HepG2 (cell line): ENCODE measurements around the gene EYA4. TPM values are rescaled to one million over a fixed set of nuclear protein-coding genes. Genes with fewer than 3 reads are reported as not detected.

ENCODE experiments used
- CCAR2 ChIP-seq: fragments of 200-400 bp; formaldehyde crosslinking; optimal IDR thresholded peaks from 2 replicates; pipeline ENCODE3; 2018; ENCODE audit warnings: low read depth, mild to moderate bottlenecking, low read length, moderate library complexity
- HMG20A ChIP-seq: IDR thresholded peaks from 2 replicates; pipeline ENCODE4 v1.6.1; 2016; ENCODE audit warnings: borderline replicate concordance
- ZBTB1 ChIP-seq: sonication (generic); formaldehyde crosslinking; IDR thresholded peaks from 2 replicates; pipeline ENCODE4 v1.4.0; 2020; ENCODE audit warnings: missing genetic modification reagents, borderline replicate concordance
- ZIK1 ChIP-seq: sonication (generic); formaldehyde crosslinking; IDR thresholded peaks from 2 replicates; pipeline ENCODE4 v1.5.0; 2020; ENCODE audit warnings: mild to moderate bottlenecking, low read depth, missing genetic modification reagents, borderline replicate concordance
- ZNF547 ChIP-seq: sonication (generic); formaldehyde crosslinking; IDR thresholded peaks from 2 replicates; pipeline ENCODE4 v1.5.1; 2020; ENCODE audit warnings: mild to moderate bottlenecking, missing genetic modification reagents
- ZNF577 ChIP-seq: sonication (generic); formaldehyde crosslinking; IDR thresholded peaks from 2 replicates; pipeline ENCODE4 v1.4.0; 2020; ENCODE audit warnings: mild to moderate bottlenecking, low read depth, missing genetic modification reagents, borderline replicate concordance
- polyA plus RNA-seq, 8 experiments: library from polyadenylated mRNA; depleted of rRNA in 3 of 8; stranded (reverse) in 7 of 8; unstranded in 1 of 8; fragments of >200 nt; fragmentation: Illumina TruSeq in 4 of 8; extraction: Trizol in 4 of 8; gene quantifications; 2 replicates each; pipeline versions ENCODE4 v1.2.1 to v1.2.3, GENCODE V29; 2011 to 2016; ENCODE audit warnings: low read depth in 4 of 8, missing spikeins in 1 of 8, mixed read lengths in 1 of 8; ENCODE audit not compliant: insufficient read depth in 1 of 8
- total RNA-seq, 5 experiments: library from RNA; depleted of rRNA; stranded (reverse); fragments of >200 nt; fragmentation: Illumina TruSeq; extraction: Trizol; gene quantifications; 2 replicates each; pipeline ENCODE4 v1.2.3, GENCODE V29; 2016; ENCODE audit warnings: low read depth in 1 of 5
- TF ChIP-seq, protein P1 (sequence below): sonication (generic); formaldehyde crosslinking; IDR thresholded peaks from 2 replicates; pipeline ENCODE4 v1.5.0; 2020; ENCODE audit warnings: mild to moderate bottlenecking, missing genetic modification reagents
- TF ChIP-seq, protein P2 (sequence below): IDR thresholded peaks from 2 replicates; pipeline ENCODE4 v1.6.1; 2016; ENCODE audit warnings: low read depth, control low read depth

The EYA4 gene
- total and polyA plus RNA-seq, 2 of the 13 experiments (the other 11 are each of a cell fraction or from before 2014, with no cell fraction given), result not detected

DNA sequence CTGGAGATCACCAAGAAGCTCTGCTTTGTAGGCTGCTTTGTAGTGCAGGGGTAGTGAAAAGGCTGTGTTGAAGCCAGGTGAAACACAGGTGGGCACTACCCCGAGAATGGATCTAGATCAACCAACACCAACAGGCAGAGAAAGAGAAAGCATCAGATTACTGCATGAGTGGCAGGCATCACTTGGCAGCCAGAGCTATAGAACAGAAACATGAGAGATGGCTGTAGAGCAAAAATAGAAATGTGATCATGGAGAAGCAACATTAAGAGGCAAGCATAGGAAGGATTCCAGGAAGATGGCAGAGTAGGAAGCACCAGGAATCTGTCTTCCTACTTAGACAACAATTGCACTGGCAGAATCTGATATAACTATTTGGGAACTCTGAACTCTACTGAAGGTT lies 336.7 kb downstream of the EYA4 start (continued):
- TF ChIP-seq ZBTB1, result no peak
- TF ChIP-seq ZNF547 (CRISPR knock-in tag), result no peak
- TF ChIP-seq ZNF577 (CRISPR knock-in tag), result no peak
- TF ChIP-seq, protein P1, sequence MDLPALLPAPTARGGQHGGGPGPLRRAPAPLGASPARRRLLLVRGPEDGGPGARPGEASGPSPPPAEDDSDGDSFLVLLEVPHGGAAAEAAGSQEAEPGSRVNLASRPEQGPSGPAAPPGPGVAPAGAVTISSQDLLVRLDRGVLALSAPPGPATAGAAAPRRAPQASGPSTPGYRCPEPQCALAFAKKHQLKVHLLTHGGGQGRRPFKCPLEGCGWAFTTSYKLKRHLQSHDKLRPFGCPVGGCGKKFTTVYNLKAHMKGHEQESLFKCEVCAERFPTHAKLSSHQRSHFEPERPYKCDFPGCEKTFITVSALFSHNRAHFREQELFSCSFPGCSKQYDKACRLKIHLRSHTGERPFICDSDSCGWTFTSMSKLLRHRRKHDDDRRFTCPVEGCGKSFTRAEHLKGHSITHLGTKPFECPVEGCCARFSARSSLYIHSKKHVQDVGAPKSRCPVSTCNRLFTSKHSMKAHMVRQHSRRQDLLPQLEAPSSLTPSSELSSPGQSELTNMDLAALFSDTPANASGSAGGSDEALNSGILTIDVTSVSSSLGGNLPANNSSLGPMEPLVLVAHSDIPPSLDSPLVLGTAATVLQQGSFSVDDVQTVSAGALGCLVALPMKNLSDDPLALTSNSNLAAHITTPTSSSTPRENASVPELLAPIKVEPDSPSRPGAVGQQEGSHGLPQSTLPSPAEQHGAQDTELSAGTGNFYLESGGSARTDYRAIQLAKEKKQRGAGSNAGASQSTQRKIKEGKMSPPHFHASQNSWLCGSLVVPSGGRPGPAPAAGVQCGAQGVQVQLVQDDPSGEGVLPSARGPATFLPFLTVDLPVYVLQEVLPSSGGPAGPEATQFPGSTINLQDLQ, result no peak
- TF ChIP-seq ZIK1 (CRISPR knock-in tag), result no peak
- TF ChIP-seq CCAR2, result no peak
- TF ChIP-seq, protein P2, sequence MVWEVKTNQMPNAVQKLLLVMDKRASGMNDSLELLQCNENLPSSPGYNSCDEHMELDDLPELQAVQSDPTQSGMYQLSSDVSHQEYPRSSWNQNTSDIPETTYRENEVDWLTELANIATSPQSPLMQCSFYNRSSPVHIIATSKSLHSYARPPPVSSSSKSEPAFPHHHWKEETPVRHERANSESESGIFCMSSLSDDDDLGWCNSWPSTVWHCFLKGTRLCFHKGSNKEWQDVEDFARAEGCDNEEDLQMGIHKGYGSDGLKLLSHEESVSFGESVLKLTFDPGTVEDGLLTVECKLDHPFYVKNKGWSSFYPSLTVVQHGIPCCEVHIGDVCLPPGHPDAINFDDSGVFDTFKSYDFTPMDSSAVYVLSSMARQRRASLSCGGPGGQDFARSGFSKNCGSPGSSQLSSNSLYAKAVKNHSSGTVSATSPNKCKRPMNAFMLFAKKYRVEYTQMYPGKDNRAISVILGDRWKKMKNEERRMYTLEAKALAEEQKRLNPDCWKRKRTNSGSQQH (CRISPR knock-in tag), result no peak
- TF ChIP-seq HMG20A (CRISPR knock-in tag), result no peak
